Neural progenitor cell (in vitro differentiated cells): ENCODE results near the gene LSM10. TPM values are rescaled to one million over a fixed set of nuclear protein-coding genes. Genes with fewer than 3 reads are reported as not detected.

Experiments used
- DNase-seq: peaks from one replicate; pipeline ENCODE4 v3.0.0-alpha.2; 2016; ENCODE audit warnings: low spot score
- H2AFZ ChIP-seq: fragments of 200-600 bp; sonication (generic); replicated peaks from 2 replicates; pipeline ENCODE4 v1.6.1; 2016; ENCODE audit warnings: antibody characterized with exemption
- H3F3A ChIP-seq: fragments of 200-600 bp; sonication (generic); 2 replicates; pipeline ENCODE4 v1.6.1; 2016; ENCODE audit warnings: antibody characterized with exemption, low read depth
- H3K27ac ChIP-seq: fragments of 200-600 bp; sonication (generic); 2 replicates; pipeline ENCODE4 v1.5.1; 2016; ENCODE audit warnings: mild to moderate bottlenecking
- H3K27me3 ChIP-seq: fragments of 200-600 bp; sonication (generic); 2 replicates; pipeline ENCODE4 v1.6.1; 2016; ENCODE audit warnings: mild to moderate bottlenecking, moderate library complexity
- H3K36me3 ChIP-seq: fragments of 200-600 bp; sonication (generic); 2 replicates; pipeline ENCODE4 v1.5.1; 2016
- H3K4me1 ChIP-seq: fragments of 200-600 bp; sonication (generic); 2 replicates; pipeline ENCODE4 v1.6.1; 2016; ENCODE audit warnings: mixed run types
- H3K4me2 ChIP-seq: fragments of 200-600 bp; sonication (generic); 2 replicates; pipeline ENCODE4 v1.6.1; 2016
- H3K4me3 ChIP-seq: fragments of 200-600 bp; sonication (generic); 2 replicates; pipeline ENCODE4 v1.5.1; 2016
- H3K79me2 ChIP-seq: fragments of 200-600 bp; sonication (generic); 2 replicates; pipeline ENCODE4 v1.6.1; 2016; ENCODE audit warnings: low read depth
- H3K9ac ChIP-seq: fragments of 200-600 bp; sonication (generic); 2 replicates; pipeline ENCODE4 v1.6.1; 2016
- H3K9me3 ChIP-seq: fragments of 200-600 bp; sonication (generic); 2 replicates; pipeline ENCODE4 v1.5.1; 2016; ENCODE audit warnings: low read depth
- H4K20me1 ChIP-seq: fragments of 200-600 bp; sonication (generic); 2 replicates; pipeline ENCODE4 v1.6.1; 2016; ENCODE audit warnings: low read depth
- H3K27ac Mint-ChIP-seq: 3 replicates; pipeline ENCODE4 v1.8.0; 2021; ENCODE audit warnings: mixed read lengths
- H3K27me3 Mint-ChIP-seq: 2 replicates; pipeline ENCODE4 v1.8.0; 2022; ENCODE audit warnings: low read depth, mild to moderate bottlenecking, inconsistent platforms, moderate library complexity, mixed read lengths; ENCODE audit not compliant: insufficient read depth
- H3K36me3 Mint-ChIP-seq: 3 replicates; pipeline ENCODE4 v1.8.0; 2021; ENCODE audit warnings: mixed read lengths
- H3K4me1 Mint-ChIP-seq: 3 replicates; pipeline ENCODE4 v1.8.0; 2021; ENCODE audit warnings: mixed read lengths
- H3K4me3 Mint-ChIP-seq: 3 replicates; pipeline ENCODE4 v1.8.0; 2021; ENCODE audit warnings: mild to moderate bottlenecking, moderate library complexity, mixed read lengths
- H3K9me3 Mint-ChIP-seq: 3 replicates; pipeline ENCODE4 v1.8.0; 2020; ENCODE audit warnings: mixed read lengths
- EZH2 ChIP-seq: fragments of 200-600 bp; sonication (generic); IDR thresholded peaks from 2 replicates; pipeline ENCODE4 v1.6.1; 2017; ENCODE audit warnings: antibody characterized with exemption, mild to moderate bottlenecking, moderate library complexity
- EZH2phosphoT487 ChIP-seq: fragments of 200-600 bp; sonication (generic); IDR thresholded peaks from 2 replicates; pipeline ENCODE4 v1.6.1; 2017; ENCODE audit warnings: antibody characterized with exemption
- total RNA-seq: library from RNA; depleted of rRNA; stranded (reverse); fragments of >200 nt; gene quantifications from 2 replicates; pipeline ENCODE4 v1.2.3, GENCODE V29; 2015; ENCODE audit warnings: low replicate concordance
- TF ChIP-seq, protein P1 (sequence below): fragments of 200-600 bp; sonication (generic); IDR thresholded peaks from 2 replicates; pipeline ENCODE4 v1.5.1; 2017; ENCODE audit warnings: antibody characterized with exemption, mild to moderate bottlenecking

Gene LSM10
- total RNA-seq, 1 donor from 2014 or later = 8.6 TPM

DNA sequence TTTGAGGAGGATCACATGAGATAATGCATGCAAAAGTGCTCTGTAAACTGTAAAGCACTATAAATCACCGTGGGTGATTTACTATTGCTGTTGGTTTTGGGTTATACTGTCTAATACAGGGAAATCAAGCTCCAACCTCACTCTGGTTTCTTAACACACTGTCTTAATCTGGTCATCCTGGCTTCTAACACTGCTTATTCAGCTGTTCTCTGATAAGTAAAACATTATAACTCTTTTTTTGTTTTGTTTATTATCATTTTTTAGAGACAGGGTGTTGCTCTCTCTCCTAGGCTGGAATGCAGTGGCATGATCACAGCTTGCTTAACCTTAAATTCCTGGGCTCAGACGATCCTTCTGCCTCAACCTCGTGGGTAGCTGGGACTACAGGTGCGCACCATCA lies 21.9 kb upstream of the LSM10 start:
- H2AFZ ChIP-seq = no peak overlapping the region
- no peaks in the 10 kb centered on the region for H3K79me2 ChIP-seq
- H3K4me1 ChIP-seq = no peaks in the 10 kb centered on the region
- H3K36me3 ChIP-seq = no peaks in the 10 kb centered on the region
- H3K4me2 ChIP-seq = no peak overlapping the region
- no peaks in the 10 kb centered on the region for H3K9me3 ChIP-seq
- no peak overlapping the region for H3K27ac Mint-ChIP-seq
- H3K4me3 Mint-ChIP-seq = no peak overlapping the region
- no peak for DNase-seq
- H3K27ac ChIP-seq = no peak overlapping the region
- H3K27me3 Mint-ChIP-seq = peaks cover 7% of the 10 kb centered on the region
- H3K9ac ChIP-seq = no peak overlapping the region
- TF ChIP-seq, protein P1, sequence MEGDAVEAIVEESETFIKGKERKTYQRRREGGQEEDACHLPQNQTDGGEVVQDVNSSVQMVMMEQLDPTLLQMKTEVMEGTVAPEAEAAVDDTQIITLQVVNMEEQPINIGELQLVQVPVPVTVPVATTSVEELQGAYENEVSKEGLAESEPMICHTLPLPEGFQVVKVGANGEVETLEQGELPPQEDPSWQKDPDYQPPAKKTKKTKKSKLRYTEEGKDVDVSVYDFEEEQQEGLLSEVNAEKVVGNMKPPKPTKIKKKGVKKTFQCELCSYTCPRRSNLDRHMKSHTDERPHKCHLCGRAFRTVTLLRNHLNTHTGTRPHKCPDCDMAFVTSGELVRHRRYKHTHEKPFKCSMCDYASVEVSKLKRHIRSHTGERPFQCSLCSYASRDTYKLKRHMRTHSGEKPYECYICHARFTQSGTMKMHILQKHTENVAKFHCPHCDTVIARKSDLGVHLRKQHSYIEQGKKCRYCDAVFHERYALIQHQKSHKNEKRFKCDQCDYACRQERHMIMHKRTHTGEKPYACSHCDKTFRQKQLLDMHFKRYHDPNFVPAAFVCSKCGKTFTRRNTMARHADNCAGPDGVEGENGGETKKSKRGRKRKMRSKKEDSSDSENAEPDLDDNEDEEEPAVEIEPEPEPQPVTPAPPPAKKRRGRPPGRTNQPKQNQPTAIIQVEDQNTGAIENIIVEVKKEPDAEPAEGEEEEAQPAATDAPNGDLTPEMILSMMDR = no peak
- TF ChIP-seq EZH2phosphoT487 = no peak
- TF ChIP-seq EZH2 = no peak
- peaks cover 9% of the 10 kb centered on the region for H3K36me3 Mint-ChIP-seq
- peaks cover 8% of the 10 kb centered on the region for H3K4me1 Mint-ChIP-seq
- H4K20me1 ChIP-seq = no peaks in the 10 kb centered on the region
- H3K4me3 ChIP-seq = no peak overlapping the region
- no peaks in the 10 kb centered on the region for H3F3A ChIP-seq
- H3K9me3 Mint-ChIP-seq = no peaks in the 10 kb centered on the region
- no peaks in the 10 kb centered on the region for H3K27me3 ChIP-seq

DNA sequence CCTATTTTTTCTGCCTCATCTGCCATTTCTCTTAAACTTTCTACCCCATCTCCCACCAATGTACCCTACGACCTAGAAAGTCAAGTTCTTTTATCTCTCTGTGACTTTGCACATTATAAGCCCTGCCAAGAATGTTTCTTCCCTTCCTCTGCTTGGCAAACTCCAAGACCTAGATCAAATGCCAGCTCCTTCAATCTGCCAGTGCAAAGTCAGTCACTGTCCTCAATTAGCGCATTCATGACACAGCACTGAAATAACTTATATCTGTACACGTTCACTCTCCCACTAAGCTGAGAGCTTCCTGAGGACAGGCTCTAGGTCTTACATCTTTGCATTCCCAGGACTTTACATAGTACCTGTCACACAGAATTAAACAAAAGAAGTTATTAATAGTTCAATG lies 21.4 kb upstream of the LSM10 start:
- no peaks in the 10 kb centered on the region for H3K27me3 ChIP-seq

DNA sequence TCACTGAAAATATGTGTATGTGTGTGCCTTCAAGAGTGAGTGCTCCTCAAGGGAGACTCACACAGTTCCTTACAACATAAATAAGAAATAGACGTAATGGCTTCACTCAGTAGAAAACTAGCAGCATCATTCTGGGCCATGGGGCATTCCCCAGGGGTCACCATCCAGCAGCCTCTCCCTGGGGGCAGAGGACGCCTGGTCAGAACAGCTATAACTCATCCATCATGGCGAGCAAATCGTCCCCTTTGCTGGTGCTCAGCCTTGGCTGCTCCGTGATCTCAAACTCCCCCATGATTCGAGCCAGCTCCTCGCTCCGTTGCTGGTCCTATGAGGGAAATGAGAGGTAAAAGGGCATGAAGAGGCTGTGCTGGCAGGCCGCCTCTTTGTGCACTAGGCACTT lies 20.2 kb upstream of the LSM10 start:
- TF ChIP-seq, protein P1 = no peak
- no peak for TF ChIP-seq EZH2phosphoT487
- no peak for TF ChIP-seq EZH2
- Histone ChIP-seq H2AFZ (no peak overlapping the region), H3K27ac (no peak overlapping the region), H3K36me3 (no peaks in the 10 kb centered on the region), H3K4me2 (no peak overlapping the region), H3K79me2 (no peaks in the 10 kb centered on the region), H3K4me1 (no peaks in the 10 kb centered on the region), H3K9me3 (no peaks in the 10 kb centered on the region), H3F3A (no peaks in the 10 kb centered on the region), H3K9ac (no peak overlapping the region), H3K4me3 (no peak overlapping the region), H4K20me1 (no peaks in the 10 kb centered on the region), H3K27me3 (no peaks in the 10 kb centered on the region)
- no peak for DNase-seq
- Mint-ChIP-seq H3K4me1 (peaks cover 8% of the 10 kb centered on the region), H3K27me3 (peaks cover 5% of the 10 kb centered on the region), H3K27ac (no peak overlapping the region), H3K4me3 (no peak overlapping the region), H3K9me3 (no peaks in the 10 kb centered on the region), H3K36me3 (peaks cover 7% of the 10 kb centered on the region)

More for the DNA sequence above, 21.4 kb upstream of the LSM10 start:
- no peak overlapping the region for H2AFZ ChIP-seq
- H3K9me3 ChIP-seq = no peaks in the 10 kb centered on the region
- no peak overlapping the region for H3K27ac Mint-ChIP-seq
- no peak overlapping the region for H3K27ac ChIP-seq
- no peaks in the 10 kb centered on the region for H3K9me3 Mint-ChIP-seq
- H3K79me2 ChIP-seq = no peaks in the 10 kb centered on the region
- H3K36me3 ChIP-seq = no peaks in the 10 kb centered on the region
- peaks cover 7% of the 10 kb centered on the region for H3K27me3 Mint-ChIP-seq
- H4K20me1 ChIP-seq = no peaks in the 10 kb centered on the region
- no peaks in the 10 kb centered on the region for H3F3A ChIP-seq
- peaks cover 9% of the 10 kb centered on the region for H3K36me3 Mint-ChIP-seq
- H3K4me1 ChIP-seq = no peaks in the 10 kb centered on the region
- no peak overlapping the region for H3K4me2 ChIP-seq
- peaks cover 8% of the 10 kb centered on the region for H3K4me1 Mint-ChIP-seq
- H3K4me3 ChIP-seq = no peak overlapping the region
- no peak overlapping the region for H3K9ac ChIP-seq
- H3K4me3 Mint-ChIP-seq = no peak overlapping the region
- no peak for DNase-seq
- TF ChIP-seq EZH2phosphoT487 (no peak), EZH2 (no peak)
- TF ChIP-seq, protein P1 = no peak
